CD4-positive, alpha-beta T cell (primary cell): ENCODE data around the gene COX6A1. TPM values are rescaled to one million over a fixed set of nuclear protein-coding genes. Genes with fewer than 3 reads are reported as not detected.

Source experiments
- ATAC-seq: fragments of 200-7000 bp; cut with Tn5 transposase; one replicate; pipeline ENCODE4 v1.10.0; 2022; ENCODE audit warnings: mild to moderate bottlenecking; ENCODE audit not compliant: poor library complexity
- CTCF ChIA-PET: fragments of 350-600 bp; sonication (Branson Sonifier 250); formaldehyde crosslinking; loops from one replicate; lab custom pipeline; 2021; ENCODE audit warnings: antibody characterized with exemption, inconsistent platforms; lab: Charles Lee
- POLR2A ChIA-PET: fragments of 350-600 bp; sonication (Branson Sonifier 250); formaldehyde crosslinking; loops from one replicate; lab custom pipeline; 2021; ENCODE audit warnings: antibody characterized with exemption, inconsistent platforms; lab: Charles Lee
- DNase-seq, 14 experiments: peaks; one replicate each; pipeline ENCODE4 v3.0.0-alpha.2; 2013 to 2020; ENCODE audit warnings: mixed read lengths in 2 of 14
- H3K27ac ChIP-seq, 2 donors: one replicate each; pipeline versions ENCODE4 v1.5.1 to v1.7.0; 2013; ENCODE audit warnings: low read length in 2 of 2, low read depth in 1 of 2, mild to moderate bottlenecking in 1 of 2
- H3K27me3 ChIP-seq, 2 experiments: 1 replicate in 1 of 2; 2 replicates in 1 of 2; pipeline versions ENCODE4 v1.6.1 to v1.7.0; 2013; ENCODE audit warnings: low read length in 2 of 2, control low read depth in 1 of 2, mild to moderate bottlenecking in 1 of 2, moderate library complexity in 1 of 2; ENCODE audit not compliant: insufficient read depth in 2 of 2, control insufficient read depth in 1 of 2
- H3K36me3 ChIP-seq: one replicate; pipeline ENCODE4 v1.6.1; 2013; ENCODE audit warnings: low read length, control low read depth; ENCODE audit not compliant: insufficient read depth
- H3K4me1 ChIP-seq: one replicate; pipeline ENCODE4 v1.6.1; 2013; ENCODE audit warnings: low read length, control low read depth; ENCODE audit not compliant: insufficient read depth
- H3K4me3 ChIP-seq: one replicate; pipeline ENCODE4 v1.5.1; 2013; ENCODE audit warnings: mild to moderate bottlenecking, low read length, moderate library complexity
- H3K9me3 ChIP-seq, 2 experiments: 1 replicate in 1 of 2; 2 replicates in 1 of 2; pipeline versions ENCODE4 v1.6.1 to v1.7.0; 2013; ENCODE audit warnings: low read length in 2 of 2, mild to moderate bottlenecking in 2 of 2, control low read depth in 1 of 2, moderate library complexity in 1 of 2; ENCODE audit not compliant: control insufficient read depth in 1 of 2, insufficient read depth in 1 of 2
- H3K27ac Mint-ChIP-seq: one replicate; pipeline ENCODE4 v1.8.0; 2020; ENCODE audit warnings: mixed read lengths
- H3K27me3 Mint-ChIP-seq: one replicate; pipeline ENCODE4 v1.8.0; 2021; ENCODE audit warnings: mixed read lengths
- H3K36me3 Mint-ChIP-seq: one replicate; pipeline ENCODE4 v1.8.0; 2021; ENCODE audit warnings: low read depth, mixed read lengths
- H3K4me1 Mint-ChIP-seq: one replicate; pipeline ENCODE4 v1.8.0; 2021; ENCODE audit warnings: low read depth, mixed read lengths
- H3K4me3 Mint-ChIP-seq: one replicate; pipeline ENCODE4 v1.8.0; 2020; ENCODE audit warnings: mild to moderate bottlenecking, mixed read lengths
- H3K9me3 Mint-ChIP-seq: one replicate; pipeline ENCODE4 v1.8.0; 2020; ENCODE audit warnings: mixed read lengths
- intact Hi-C, 2 experiments: fragments of 100-400 bp; cut with DNase I in 1 of 2; cut with micrococcal nuclease in 1 of 2; formaldehyde crosslinking; loops; one replicate each; pipeline versions ENCODE4 v1.15.1 to v1.9.0; 2023 to 2025; cut with DNase I, micrococcal nuclease
- total RNA-seq, 174 experiments: library from RNA in 2 of 174; stranded (reverse) in 2 of 174; gene quantifications; one replicate each; pipeline ENCODE4 v1.2.3 and lab custom pipeline; 2021 to 2026
- TF ChIP-seq, protein P1 (sequence below): fragments of 200-600 bp; IDR thresholded peaks from one replicate; pipeline ENCODE4 v1.8.0; 2022; ENCODE audit warnings: antibody characterized with exemption, mild to moderate bottlenecking

Gene COX6A1
- total RNA-seq, 2 experiments from 2014 or later, result 112 to 116 TPM

GRCh38 chr12:120412421-120412820 lies 25.5 kb upstream of the COX6A1 start:
- Mint-ChIP-seq H3K9me3 (no peaks in the 10 kb centered on the region), H3K4me1 (no peaks in the 10 kb centered on the region), H3K27me3 (no peaks in the 10 kb centered on the region), H3K27ac (no peak overlapping the region), H3K36me3 (no peaks in the 10 kb centered on the region), H3K4me3 (no peak overlapping the region)
- ChIA-PET POLR2A (no interaction called here), CTCF (no interaction called here)
- H3K9me3 ChIP-seq, result no peaks in the 10 kb centered on the region
- intact Hi-C loops, result no loop called here
- no peak overlapping the region for H3K27ac ChIP-seq
- no peak for ATAC-seq
- no peaks in the 10 kb centered on the region for H3K27me3 ChIP-seq
- no peak overlapping the region for H3K4me3 ChIP-seq
- no peak for DNase-seq
- TF ChIP-seq, protein P1, sequence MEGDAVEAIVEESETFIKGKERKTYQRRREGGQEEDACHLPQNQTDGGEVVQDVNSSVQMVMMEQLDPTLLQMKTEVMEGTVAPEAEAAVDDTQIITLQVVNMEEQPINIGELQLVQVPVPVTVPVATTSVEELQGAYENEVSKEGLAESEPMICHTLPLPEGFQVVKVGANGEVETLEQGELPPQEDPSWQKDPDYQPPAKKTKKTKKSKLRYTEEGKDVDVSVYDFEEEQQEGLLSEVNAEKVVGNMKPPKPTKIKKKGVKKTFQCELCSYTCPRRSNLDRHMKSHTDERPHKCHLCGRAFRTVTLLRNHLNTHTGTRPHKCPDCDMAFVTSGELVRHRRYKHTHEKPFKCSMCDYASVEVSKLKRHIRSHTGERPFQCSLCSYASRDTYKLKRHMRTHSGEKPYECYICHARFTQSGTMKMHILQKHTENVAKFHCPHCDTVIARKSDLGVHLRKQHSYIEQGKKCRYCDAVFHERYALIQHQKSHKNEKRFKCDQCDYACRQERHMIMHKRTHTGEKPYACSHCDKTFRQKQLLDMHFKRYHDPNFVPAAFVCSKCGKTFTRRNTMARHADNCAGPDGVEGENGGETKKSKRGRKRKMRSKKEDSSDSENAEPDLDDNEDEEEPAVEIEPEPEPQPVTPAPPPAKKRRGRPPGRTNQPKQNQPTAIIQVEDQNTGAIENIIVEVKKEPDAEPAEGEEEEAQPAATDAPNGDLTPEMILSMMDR, result no peak
- no peaks in the 10 kb centered on the region for H3K36me3 ChIP-seq
- H3K4me1 ChIP-seq, result no peaks in the 10 kb centered on the region

GRCh38 chr12:120413901-120414695 lies 23.8 kb upstream of the COX6A1 start:
- ChIA-PET POLR2A (no interaction called here), CTCF (no interaction called here)
- intact Hi-C loops, result no loop called here
- DNase-seq (no peak), ATAC-seq (no peak)
- no peaks in the 10 kb centered on the region for H3K4me1 Mint-ChIP-seq
- TF ChIP-seq, protein P1, result no peak
- H3K4me3 Mint-ChIP-seq, result no peak overlapping the region
- no peaks in the 10 kb centered on the region for H3K36me3 Mint-ChIP-seq
- no peak overlapping the region for H3K27ac Mint-ChIP-seq
- Histone ChIP-seq H3K4me1 (no peaks in the 10 kb centered on the region), H3K9me3 (no peaks in the 10 kb centered on the region), H3K27me3 (no peaks in the 10 kb centered on the region), H3K27ac (no peak overlapping the region), H3K4me3 (no peak overlapping the region), H3K36me3 (no peaks in the 10 kb centered on the region)
- H3K27me3 Mint-ChIP-seq, result peaks cover 3% of the 10 kb centered on the region
- no peaks in the 10 kb centered on the region for H3K9me3 Mint-ChIP-seq

DNA sequence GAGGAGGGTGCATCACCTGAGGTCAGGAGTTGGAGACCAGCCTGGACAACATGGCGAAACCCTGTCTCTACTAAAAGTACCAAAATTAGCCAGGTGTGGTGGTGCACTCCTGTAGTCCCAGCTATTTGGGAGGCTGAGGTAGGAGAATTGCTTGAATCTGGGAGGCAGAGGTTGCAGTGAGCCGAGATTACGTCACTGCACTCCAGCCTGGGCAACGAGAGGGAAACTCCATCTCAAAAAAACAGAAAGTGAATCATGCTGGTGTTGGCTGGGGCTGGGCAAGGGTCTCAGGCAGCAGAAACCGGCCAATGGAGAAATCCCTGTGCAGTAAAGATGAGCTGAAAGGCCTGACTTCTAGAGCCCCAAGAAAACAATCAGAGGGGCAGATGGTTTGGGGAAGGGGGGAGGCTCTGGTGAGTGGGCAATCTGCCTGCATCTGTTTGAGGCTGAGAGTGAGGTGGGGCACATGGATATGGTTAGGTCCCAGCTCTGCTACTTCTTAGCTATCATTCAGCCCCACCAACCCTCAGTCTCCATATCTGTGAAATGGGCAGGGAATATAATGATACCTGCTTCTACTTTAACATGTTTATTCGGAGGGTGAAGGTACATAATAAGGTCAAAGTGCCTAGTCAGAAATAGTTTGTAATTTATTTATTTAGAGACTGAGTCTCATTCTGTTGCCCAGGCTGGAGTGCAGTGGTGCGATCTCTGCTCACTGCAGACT lies 21.3 kb upstream of the COX6A1 start:
- no peaks in the 10 kb centered on the region for H3K4me1 Mint-ChIP-seq
- Histone ChIP-seq H3K27ac (no peak overlapping the region), H3K4me3 (no peak overlapping the region), H3K27me3 (no peaks in the 10 kb centered on the region), H3K4me1 (no peaks in the 10 kb centered on the region), H3K36me3 (no peaks in the 10 kb centered on the region), H3K9me3 (no peaks in the 10 kb centered on the region)
- peaks cover 3% of the 10 kb centered on the region for H3K27me3 Mint-ChIP-seq
- no peak for DNase-seq
- no peak for ATAC-seq
- no peaks in the 10 kb centered on the region for H3K9me3 Mint-ChIP-seq
- POLR2A ChIA-PET, result no interaction called here
- intact Hi-C loops, result loop anchor here in 1 of 2 experiments (5.0 kb wide), 1 partner anchor 64 kb away; no protein-coding TSS in a partner anchor
- no peaks in the 10 kb centered on the region for H3K36me3 Mint-ChIP-seq
- TF ChIP-seq, protein P1, result no peak
- H3K4me3 Mint-ChIP-seq, result no peak overlapping the region
- CTCF ChIA-PET, result no interaction called here
- H3K27ac Mint-ChIP-seq, result no peak overlapping the region
